Measurements from ENCODE around the gene SENP8.

DNA sequence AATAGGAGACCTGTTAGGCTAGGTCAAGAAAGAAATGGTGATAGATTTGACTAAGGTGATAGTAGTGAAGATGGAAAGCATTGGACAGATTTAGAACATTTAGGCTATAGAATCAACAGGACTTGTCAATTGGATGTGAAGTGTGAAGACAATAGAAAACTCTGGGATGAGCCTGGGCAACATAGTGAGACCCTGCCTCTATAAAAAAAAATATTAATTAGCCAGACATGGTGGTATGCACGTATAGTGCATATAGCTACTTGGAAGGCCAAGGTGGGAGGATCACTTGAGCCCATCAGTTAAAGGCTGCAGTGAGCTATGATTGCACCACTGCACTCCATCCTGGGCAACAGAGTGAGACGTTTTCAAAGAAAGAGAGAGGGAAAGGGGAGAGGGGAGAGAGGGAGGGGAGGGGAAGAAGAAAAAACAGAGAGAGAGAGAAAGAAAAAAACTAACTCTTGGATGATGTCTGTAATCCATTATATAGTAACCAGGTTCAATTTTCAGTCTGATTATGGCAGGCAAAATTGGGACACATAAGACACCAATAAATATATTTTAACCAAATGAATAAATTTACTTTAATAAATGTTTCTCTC is 9.6 kb downstream of the SENP8 start:
- no peak for TF ChIP-seq POLR2AphosphoS5 (IDR thresholded peaks at IDR 0.05)
- TF ChIP-seq, protein P1, sequence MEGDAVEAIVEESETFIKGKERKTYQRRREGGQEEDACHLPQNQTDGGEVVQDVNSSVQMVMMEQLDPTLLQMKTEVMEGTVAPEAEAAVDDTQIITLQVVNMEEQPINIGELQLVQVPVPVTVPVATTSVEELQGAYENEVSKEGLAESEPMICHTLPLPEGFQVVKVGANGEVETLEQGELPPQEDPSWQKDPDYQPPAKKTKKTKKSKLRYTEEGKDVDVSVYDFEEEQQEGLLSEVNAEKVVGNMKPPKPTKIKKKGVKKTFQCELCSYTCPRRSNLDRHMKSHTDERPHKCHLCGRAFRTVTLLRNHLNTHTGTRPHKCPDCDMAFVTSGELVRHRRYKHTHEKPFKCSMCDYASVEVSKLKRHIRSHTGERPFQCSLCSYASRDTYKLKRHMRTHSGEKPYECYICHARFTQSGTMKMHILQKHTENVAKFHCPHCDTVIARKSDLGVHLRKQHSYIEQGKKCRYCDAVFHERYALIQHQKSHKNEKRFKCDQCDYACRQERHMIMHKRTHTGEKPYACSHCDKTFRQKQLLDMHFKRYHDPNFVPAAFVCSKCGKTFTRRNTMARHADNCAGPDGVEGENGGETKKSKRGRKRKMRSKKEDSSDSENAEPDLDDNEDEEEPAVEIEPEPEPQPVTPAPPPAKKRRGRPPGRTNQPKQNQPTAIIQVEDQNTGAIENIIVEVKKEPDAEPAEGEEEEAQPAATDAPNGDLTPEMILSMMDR (IDR thresholded peaks at IDR 0.05 in 8 of 11, conservative IDR thresholded peaks at IDR 0.05 in 3 of 11) = no peak
- no peak for TF ChIP-seq POLR2A (IDR thresholded peaks at IDR 0.05)
